ENCODE measurements around the gene CGB5. TPM values are rescaled to one million over a fixed set of nuclear protein-coding genes. Genes with fewer than 3 reads are reported as not detected.
A peak's percentile ranks its signal among the peaks of the same experiment; 100 is the strongest.

The CGB5 gene
- total RNA-seq, 2 experiments from 2014 or later: not detected

DNA sequence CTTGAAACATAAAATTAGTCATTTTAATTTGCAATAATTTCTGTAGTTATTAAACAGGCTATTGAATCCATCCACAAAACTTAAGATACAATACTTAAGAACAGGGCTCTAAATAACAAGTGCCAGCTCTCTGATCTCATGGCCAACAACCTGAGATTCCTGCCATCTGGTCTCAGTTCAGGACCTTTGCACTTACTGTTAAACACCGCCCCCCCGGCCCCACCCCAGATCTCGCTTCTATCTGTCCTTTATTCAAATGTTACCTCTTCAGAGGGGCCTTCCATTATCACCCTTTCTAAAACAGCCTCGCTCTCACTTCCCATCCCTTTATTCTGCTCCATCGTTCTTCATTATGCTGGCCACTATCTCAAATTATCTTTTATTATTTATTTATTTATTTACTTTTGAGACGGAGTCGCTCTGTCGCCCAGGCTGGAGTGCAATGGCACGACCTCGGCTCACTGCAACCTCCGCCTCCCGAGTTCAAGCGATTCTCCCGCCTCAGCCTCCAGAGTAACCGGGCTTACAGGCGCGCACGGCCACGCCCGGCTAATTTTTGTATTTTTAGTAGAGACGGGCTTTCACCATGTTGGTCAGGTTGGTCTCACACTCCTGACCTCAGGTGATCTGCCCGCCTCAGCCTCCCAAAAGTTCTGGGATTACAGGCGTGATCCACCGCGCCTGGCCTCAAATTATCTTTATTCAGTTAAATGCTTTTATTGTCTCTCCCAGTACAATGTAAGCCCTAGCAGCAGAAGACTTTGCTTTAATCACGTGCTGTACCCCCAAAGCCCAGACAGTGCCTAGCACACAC, 40.8 kb downstream of the CGB5 start:
- H3K4me3 Mint-ChIP-seq: peak overlapping the region; percentile 98
- no peaks in the 10 kb centered on the region for H3K9me3 Mint-ChIP-seq (ENCODE audit: insufficient read depth)
- CTCF ChIA-PET: interaction anchor here (1.3 to 3.2 kb wide), 3 partner anchors 10 to 85 kb away, joined by 3 to 10 read pairs (median 5); no protein-coding TSS in a partner anchor
- no peak for DNase-seq
- H3K36me3 Mint-ChIP-seq (ENCODE audit: low read depth): peaks cover 27% of the 10 kb centered on the region
- H3K4me1 Mint-ChIP-seq (ENCODE audit: low read depth): peaks cover 25% of the 10 kb centered on the region
- H3K27ac Mint-ChIP-seq: peak overlapping the region; percentile 93
- no peak for ATAC-seq
- H3K27me3 Mint-ChIP-seq (ENCODE audit: low read depth): no peaks in the 10 kb centered on the region
- POLR2A ChIA-PET: no interaction called here

DNA sequence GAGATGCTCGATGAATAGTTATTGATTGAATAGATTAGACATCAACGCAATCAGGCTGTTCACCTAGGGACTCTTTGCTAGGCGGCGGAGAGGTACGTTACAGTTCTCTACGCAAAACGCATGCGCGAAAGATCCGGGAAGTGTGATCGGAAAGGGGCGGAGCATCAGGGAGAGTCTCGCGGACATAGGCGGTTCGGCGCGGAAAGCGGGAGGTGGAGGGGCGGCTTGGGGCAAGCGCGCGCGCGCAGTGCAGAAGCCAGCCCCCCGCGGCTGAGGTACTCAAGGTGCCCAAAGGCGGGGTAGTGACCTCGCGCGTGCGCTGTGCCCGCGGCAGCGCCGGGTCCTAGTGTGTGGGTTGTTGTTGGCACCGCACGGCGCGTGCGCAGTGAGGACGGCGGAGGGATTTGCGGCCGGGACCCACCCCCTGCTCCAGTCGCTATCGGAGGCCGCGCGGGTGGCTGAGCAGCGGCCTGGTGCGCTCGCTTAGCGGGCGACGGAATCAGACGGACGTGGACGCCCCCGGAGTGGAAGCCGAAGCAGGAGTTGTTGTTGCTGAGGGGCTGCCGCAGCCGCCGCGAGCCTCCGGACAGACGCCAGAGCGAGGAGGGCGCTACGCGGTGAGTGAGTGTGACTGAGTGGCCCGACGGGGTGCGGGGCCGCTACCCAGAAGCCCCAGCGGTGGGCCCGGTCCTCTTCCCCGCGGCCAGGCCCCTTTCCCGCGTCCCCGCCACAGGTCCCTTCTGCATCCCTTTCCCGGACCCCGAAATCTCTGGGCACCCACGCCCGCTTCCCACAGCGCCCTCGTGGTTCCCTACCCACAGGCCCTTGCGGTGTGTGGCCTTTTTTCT, 41.6 kb downstream of the CGB5 start, which contains the start of gene SNRNP70:
TSS of gene SNRNP70 (plus strand) at position 432 of the 848 bp plus-strand sequence. CDS start 964 bp downstream, outside the sequence.
- CTCF ChIA-PET: interaction anchor here (4.0 kb wide), 1 partner anchor 13 kb away, joined by 23 read pairs; no protein-coding TSS in a partner anchor
- peak within 1 kb of the TSS; percentile 93 for H3K27ac Mint-ChIP-seq
- peaks cover 32% of the 10 kb centered on the region for H3K36me3 Mint-ChIP-seq (ENCODE audit: low read depth)
- POLR2A ChIA-PET: interaction anchor here (1.2 kb wide), 1 partner anchor 10 kb away, joined by 4 read pairs; no protein-coding TSS in a partner anchor
- peak; percentile 99 for DNase-seq
- peak; percentile 94 for ATAC-seq
- H3K9me3 Mint-ChIP-seq (ENCODE audit: insufficient read depth): no peaks in the 10 kb centered on the region
- H3K4me1 Mint-ChIP-seq (ENCODE audit: low read depth): peaks cover 26% of the 10 kb centered on the region
- no peaks in the 10 kb centered on the region for H3K27me3 Mint-ChIP-seq (ENCODE audit: low read depth)
- H3K4me3 Mint-ChIP-seq: peak within 1 kb of the TSS; percentile 98

DNA sequence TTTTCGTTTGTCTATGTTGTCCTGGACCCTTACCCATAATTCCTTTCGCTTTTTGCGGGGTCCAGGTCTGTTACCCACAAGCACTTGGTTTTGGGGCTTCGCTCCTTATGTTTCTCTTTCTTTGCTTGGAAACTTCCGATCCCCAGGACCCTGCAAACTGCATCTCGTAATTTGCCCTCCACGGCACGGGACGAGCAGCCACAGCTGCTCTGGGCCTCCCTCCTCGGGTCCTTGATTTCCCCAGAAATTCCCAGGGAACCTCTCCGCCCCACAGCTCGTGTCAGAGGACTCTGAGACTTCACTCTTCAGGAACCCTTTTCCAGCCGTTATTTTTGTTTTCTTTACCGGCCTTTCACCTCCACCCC, 42.2 kb downstream of the CGB5 start:
- DNase-seq (no peak), ATAC-seq (no peak)
- Mint-ChIP-seq H3K4me1 (ENCODE audit: low read depth) (peaks cover 31% of the 10 kb centered on the region), H3K4me3 (peak overlapping the region; percentile 98), H3K9me3 (ENCODE audit: insufficient read depth) (no peaks in the 10 kb centered on the region), H3K36me3 (ENCODE audit: low read depth) (peaks cover 38% of the 10 kb centered on the region), H3K27ac (peak overlapping the region; percentile 93), H3K27me3 (ENCODE audit: low read depth) (no peaks in the 10 kb centered on the region)
- ChIA-PET POLR2A (interaction anchor here (1.2 kb wide), 1 partner anchor 9 kb away, joined by 4 read pairs; no protein-coding TSS in a partner anchor), CTCF (interaction anchor here (0.8 to 4.0 kb wide), 4 partner anchors 11 to 88 kb away, joined by 3 to 23 read pairs (median 5); partner anchors contain the start of gene LIN7B)

DNA sequence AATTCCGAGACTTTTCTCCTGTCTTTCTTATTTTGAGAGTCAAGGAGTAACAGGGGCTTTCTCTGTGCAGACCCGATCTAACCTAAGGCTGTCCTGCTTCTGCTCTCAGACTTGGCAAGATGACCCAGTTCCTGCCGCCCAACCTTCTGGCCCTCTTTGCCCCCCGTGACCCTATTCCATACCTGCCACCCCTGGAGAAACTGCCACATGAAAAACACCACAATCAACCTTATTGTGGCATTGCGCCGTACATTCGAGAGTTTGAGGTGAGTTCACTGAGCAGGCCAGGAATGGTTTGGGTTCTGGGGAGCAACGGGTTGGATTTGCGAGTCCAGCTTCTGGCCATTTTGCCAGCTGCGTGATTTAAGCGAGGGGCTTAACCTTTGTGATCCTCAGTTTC, 42.6 kb downstream of the CGB5 start:
- Mint-ChIP-seq H3K27me3 (ENCODE audit: low read depth) (no peaks in the 10 kb centered on the region), H3K9me3 (ENCODE audit: insufficient read depth) (no peaks in the 10 kb centered on the region), H3K4me3 (peak overlapping the region; percentile 98), H3K27ac (peak overlapping the region; percentile 93), H3K36me3 (ENCODE audit: low read depth) (peaks cover 40% of the 10 kb centered on the region), H3K4me1 (ENCODE audit: low read depth) (peaks cover 35% of the 10 kb centered on the region)
- CTCF ChIA-PET: interaction anchor here (0.8 to 4.0 kb wide), 4 partner anchors 11 to 89 kb away, joined by 3 to 23 read pairs (median 5); partner anchors contain the start of gene LIN7B
- POLR2A ChIA-PET: interaction anchor here (1.2 kb wide), 1 partner anchor 9 kb away, joined by 4 read pairs; no protein-coding TSS in a partner anchor
- no peak for ATAC-seq
- no peak for DNase-seq

DNA sequence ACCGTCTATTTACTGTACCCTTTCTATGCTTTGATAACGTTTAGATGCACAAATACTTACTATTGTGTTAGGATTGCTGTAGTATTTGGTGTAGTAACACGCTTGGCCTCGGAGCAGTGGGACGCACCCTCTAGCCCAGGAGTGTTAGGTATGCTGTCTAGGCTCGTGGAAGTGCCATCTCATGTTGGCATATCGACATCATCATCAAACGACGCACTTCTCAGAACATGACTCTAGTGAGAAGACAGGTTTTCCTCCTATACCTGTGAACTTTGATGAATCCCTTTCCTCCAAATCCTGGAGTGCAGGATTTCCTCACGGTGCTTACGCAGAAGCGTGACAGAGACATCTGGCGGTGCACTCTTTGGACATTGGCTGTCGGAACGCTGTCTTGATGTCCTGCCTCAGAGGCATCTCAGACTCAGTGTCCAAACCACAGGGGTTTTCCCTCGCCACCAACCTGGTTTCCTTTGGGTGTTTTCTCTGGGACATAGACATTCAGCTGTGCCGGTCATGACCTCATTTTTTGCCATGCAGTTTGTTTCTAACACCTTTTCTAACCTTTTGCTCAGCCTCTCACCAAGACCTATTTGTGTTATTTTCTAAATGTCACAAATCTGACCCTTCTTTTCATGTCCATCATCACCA, 47.9 kb downstream of the CGB5 start:
- H3K4me1 Mint-ChIP-seq (ENCODE audit: low read depth): peaks cover 30% of the 10 kb centered on the region
- CTCF ChIA-PET: no interaction called here

DNA sequence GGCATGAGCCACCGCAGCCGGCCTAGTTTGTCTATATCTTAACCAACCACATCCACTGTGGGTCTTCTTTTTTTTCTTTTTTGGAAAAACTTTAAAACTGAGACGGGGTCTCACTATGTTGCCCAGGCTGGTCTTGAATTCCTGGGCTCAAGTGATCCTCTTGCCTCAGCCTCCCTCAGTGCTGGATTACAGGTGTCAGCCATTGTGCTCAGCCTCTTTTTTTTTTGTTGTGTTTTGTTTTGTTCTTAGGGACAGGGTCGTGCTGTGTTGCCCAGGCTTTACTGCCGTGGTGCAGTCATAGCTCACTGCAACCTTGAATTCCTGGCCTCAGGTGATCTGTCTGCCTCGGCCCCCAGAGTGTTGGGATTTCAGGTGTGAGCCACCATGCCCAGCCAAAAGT, 49.0 kb downstream of the CGB5 start:
- H3K27ac Mint-ChIP-seq: no peak overlapping the region
- ChIA-PET POLR2A (no interaction called here), CTCF (no interaction called here)
- H3K4me1 Mint-ChIP-seq (ENCODE audit: low read depth): peaks cover 34% of the 10 kb centered on the region
- no peak for DNase-seq
- no peak overlapping the region for H3K4me3 Mint-ChIP-seq
- ATAC-seq: no peak
- H3K9me3 Mint-ChIP-seq (ENCODE audit: insufficient read depth): no peaks in the 10 kb centered on the region
- H3K27me3 Mint-ChIP-seq (ENCODE audit: low read depth): no peaks in the 10 kb centered on the region
- peaks cover 59% of the 10 kb centered on the region for H3K36me3 Mint-ChIP-seq (ENCODE audit: low read depth)

More for the DNA sequence above, 47.9 kb downstream of the CGB5 start:
- no peaks in the 10 kb centered on the region for H3K27me3 Mint-ChIP-seq (ENCODE audit: low read depth)
- no peak for ATAC-seq
- H3K36me3 Mint-ChIP-seq (ENCODE audit: low read depth): peaks cover 58% of the 10 kb centered on the region
- no peak overlapping the region for H3K4me3 Mint-ChIP-seq
- H3K27ac Mint-ChIP-seq: no peak overlapping the region
- POLR2A ChIA-PET: no interaction called here
- H3K9me3 Mint-ChIP-seq (ENCODE audit: insufficient read depth): no peaks in the 10 kb centered on the region
- DNase-seq: no peak

Small RNAs within 50 kb of the gene (microRNA-seq; reads per million reads assigned to microRNA genes)
- not detected for gene MIR6798

Other genes starting within 250 kb of the CGB5 start
- gene BCAT2, start 232.8 kb upstream of the CGB5 start, total RNA-seq: 10 to 100 TPM; 47.2 to 48.6 TPM
- gene HSD17B14, start 207.4 kb upstream of the CGB5 start, total RNA-seq: 1 to 10 TPM in 1 of 2 experiments, under 1 TPM in 1; 0.89 to 1.1 TPM
- 1 to 10 TPM; 4.4 to 4.6 TPM for gene PLEKHA4, start 175.2 kb upstream of the CGB5 start, total RNA-seq
- gene PPP1R15A, start 171.4 kb upstream of the CGB5 start, total RNA-seq: 100 to 1,000 TPM; 104 to 124 TPM
- not detected for gene TULP2, start 145.1 kb upstream of the CGB5 start, total RNA-seq
- gene NUCB1, start 143.5 kb upstream of the CGB5 start, total RNA-seq: 100 to 1,000 TPM; 229 to 236 TPM
- gene DHDH, start 110.1 kb upstream of the CGB5 start, total RNA-seq: 1 to 10 TPM; 1.6 to 1.9 TPM
- gene BAX, start 89.0 kb upstream of the CGB5 start, total RNA-seq: 100 to 1,000 TPM; 336 to 350 TPM
- 1,000 to 10,000 TPM in 1 of 2 experiments, 100 to 1,000 TPM in 1; 971 to 1,027 TPM for gene FTL, start 78.5 kb upstream of the CGB5 start, total RNA-seq
- gene GYS1, start 50.5 kb upstream of the CGB5 start, total RNA-seq: 10 to 100 TPM; 54.7 to 57.9 TPM
- gene RUVBL2, start 50.0 kb upstream of the CGB5 start, total RNA-seq: 100 to 1,000 TPM; 105 to 106 TPM
- gene LHB, start 26.8 kb upstream of the CGB5 start, total RNA-seq: not detected
- not detected for gene CGB3, start 19.5 kb upstream of the CGB5 start, total RNA-seq
- not detected for gene CGB2, start 12.0 kb upstream of the CGB5 start, total RNA-seq
- gene CGB1, start 7.0 kb upstream of the CGB5 start, total RNA-seq: not detected
- not detected for gene CGB8, start 5.3 kb downstream of the CGB5 start, total RNA-seq
- not detected for gene CGB7, start 13.9 kb downstream of the CGB5 start, total RNA-seq
- gene NTF4, start 21.0 kb downstream of the CGB5 start, total RNA-seq: not detected
- gene KCNA7, start 28.9 kb downstream of the CGB5 start, total RNA-seq: not detected
- gene SNRNP70, start 41.6 kb downstream of the CGB5 start, total RNA-seq: 100 to 1,000 TPM; 177 to 193 TPM
- 1 to 10 TPM; 3.7 to 6.3 TPM for gene LIN7B, start 70.5 kb downstream of the CGB5 start, total RNA-seq
- gene C19orf73, start 75.3 kb downstream of the CGB5 start, total RNA-seq: 1 to 10 TPM in 1 of 2 experiments, under 1 TPM in 1; 0.92 to 1.0 TPM
- gene PPFIA3, start 75.7 kb downstream of the CGB5 start, total RNA-seq: 1 to 10 TPM; 1.8 to 2.2 TPM
- gene HRC, start 111.5 kb downstream of the CGB5 start, total RNA-seq: not detected
- gene TRPM4, start 113.9 kb downstream of the CGB5 start, total RNA-seq: not detected

All from activated CD8-positive, alpha-beta T cell treated with anti-CD3 and anti-CD28 coated beads, Interleukin-2, amount 10 ng/mL, durations not matched to agents 7 days and 5 days (primary cell).